ENCODE results near the gene CRBN.

Gene CRBN

DNA sequence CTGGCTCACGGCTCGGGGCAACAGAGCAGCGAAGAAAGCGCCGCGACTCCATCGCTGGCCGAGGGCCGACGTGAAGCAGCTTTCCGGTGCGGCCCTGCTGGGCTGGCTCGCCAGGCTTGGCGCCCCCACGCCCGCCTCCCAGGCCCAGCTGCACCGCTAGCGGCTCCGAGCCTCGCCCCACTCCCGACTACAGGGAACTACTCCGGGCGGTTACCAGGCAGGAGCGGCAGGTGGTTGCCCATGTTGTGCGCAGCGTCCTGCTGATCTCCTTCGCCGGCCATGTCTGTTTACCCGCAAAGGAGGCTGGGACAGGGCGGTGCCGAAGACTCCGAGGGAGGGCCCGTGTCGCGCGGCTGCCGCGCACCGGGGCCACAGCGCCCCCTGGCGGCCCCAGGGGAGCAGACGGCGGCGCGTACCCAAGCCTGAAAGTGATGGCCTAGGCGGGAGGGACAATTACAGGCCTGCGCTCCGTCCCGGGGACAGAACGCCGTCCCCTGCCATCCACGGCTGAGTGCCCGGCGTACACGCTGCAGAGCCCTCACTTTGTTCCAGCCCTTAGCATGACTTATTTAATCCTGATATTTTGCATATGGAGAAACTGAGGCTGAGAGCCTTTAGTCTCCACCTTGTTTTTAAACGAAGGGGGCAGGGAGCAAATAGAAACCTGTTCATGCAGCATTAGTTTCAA is at the start of gene CRBN:
Gene CRBN (minus strand): TSS at position 285 of the 688 bp plus-strand sequence. CDS start 4 bp downstream, at position 281.
- DNase-seq: peak; percentile 69

DNA sequence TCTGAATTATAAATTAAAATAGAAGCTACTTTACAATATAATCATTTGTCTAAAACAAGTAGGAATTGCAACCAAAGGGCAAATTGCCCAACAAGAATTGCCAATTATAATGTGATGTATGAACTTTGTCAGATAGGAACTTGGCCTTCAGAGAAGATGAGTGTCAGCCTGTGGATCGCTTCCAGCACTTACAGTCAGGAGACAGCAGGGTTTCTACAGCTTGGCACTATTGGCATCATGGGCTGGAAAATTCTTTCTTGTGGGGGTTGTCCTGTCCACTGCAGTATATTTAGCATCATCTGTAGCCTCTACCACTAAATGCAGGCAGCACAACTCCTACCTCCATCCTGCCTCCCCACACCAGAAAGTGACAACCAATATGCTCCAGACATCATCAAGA is 48.1 kb upstream of the CRBN start:
- no peak for DNase-seq

DNA sequence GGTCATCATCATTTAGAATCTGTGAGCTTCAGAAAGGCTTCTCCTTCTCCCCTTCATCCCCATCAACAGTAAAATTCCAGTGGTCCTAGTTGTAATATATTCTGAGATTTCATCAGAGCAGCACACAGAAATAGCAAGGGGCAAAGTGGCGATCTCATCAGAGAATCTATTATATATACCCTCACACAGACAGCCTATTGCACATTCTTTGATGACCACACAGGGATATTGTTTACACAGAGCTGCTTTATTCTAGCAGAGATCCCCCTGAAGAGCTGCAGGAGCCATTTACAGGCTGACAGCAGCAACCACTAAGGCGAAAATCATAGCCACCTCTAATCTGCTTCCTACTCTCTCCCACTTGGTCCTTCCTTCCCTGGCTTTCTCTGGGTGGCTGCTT is 42.0 kb upstream of the CRBN start:
- no peak for DNase-seq

DNA sequence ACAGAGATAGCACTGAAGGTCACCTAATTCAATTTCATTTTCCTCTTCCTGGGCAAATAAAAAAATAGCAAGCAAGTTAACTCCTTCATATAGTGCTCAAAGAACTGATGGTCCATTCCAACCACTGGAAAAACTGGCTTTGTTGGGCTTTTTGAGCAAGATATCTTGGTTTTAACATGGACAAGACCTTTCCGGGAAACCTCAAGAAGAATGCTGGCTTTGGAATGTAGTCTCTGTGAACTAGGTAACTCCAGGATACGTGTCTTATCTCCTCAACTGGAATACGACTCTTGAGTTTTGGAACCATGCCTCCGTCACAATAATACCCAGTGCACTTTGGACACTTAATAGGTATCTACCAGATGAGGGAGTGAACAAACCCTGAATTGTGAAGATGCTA is 36.9 kb upstream of the CRBN start:
- DNase-seq: no peak

DNA sequence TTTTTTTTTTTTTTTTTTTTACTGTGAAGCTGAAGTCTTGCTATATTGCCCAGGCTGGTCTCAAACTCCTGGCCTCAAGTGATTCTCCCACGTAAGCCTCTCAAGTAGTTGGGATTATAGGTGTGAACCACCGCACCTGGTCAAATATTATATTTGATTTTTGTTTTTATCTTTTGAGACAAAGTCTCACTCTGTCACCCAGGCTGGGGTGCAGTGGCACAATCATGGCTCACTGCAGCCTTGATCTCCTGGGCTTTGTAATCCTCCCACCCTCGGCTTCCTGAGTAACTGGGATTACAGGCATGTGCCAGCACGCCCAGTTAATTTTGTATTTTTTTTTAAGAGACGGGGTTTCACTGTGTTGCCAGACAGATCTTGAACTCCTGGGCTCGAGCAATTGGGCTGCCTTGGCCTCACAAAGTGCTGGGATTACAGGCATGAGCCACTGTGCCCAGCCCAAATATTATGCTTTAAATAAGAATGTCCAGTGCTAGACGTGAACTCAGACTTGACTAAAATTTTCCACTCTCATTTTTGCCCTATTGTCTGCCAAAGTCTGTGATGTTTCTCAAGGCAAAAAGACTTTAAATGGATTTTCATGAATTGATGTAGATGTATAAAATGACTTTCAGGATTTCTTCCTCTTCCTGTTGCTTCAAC is 33.4 kb upstream of the CRBN start:
- no peak for DNase-seq

DNA sequence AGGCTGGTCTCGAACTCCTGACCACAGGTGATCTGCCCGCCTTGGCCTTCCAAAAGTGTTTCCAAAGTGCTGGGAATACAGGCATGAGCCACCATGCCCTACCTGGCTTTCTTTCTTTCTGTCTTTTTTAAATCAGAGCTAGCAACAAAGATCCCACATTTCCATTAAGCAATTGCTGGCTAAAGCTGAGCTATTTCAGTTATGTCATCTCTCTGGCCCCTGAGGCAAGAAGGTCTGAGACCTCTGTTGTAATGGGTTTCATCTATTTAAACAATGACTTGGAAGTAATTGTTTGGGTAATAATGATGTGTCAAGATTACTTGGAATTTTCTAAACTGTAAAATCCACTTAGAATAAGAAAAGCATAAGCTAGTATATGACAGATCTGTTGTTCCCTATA is 30.2 kb upstream of the CRBN start:
- no peak for DNase-seq

DNA sequence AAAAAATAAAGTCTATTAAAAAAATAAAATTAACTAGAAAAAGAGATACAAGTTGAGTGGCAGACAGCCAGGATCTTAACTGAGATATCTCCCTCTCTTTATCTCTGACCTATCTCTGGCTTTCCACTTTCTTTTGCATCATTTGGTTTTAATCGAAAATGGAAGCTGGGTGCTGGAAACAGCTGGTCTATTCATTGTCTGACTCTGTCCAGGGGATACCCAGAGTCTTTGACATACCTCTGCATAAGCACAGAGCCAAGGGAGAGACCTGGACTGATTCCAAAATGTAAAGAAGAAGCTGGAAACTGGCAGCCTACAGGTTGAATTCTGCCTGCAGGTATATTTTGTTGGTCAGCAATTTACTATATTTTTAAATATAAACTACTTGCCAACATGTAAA is 29.6 kb upstream of the CRBN start:
- DNase-seq: no peak

DNA sequence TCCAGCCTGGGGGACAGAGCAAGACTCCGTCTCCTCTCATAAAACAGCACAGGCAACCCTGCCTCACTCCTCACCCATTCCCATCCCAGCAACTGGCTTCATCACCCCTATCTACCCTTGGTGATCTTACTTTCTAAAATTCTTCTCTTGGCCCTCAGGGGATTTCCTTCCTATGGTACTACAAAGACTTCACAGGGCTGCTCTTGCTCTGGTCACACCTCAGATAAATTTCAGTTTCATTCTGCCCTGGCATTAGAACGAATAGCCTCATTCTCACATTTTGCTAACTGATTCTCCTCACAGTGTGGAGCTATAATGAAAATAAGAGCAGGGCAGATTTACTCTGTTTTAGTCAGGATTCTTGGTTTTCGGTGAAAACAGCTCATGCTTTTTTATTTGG is 22.1 kb upstream of the CRBN start:
- no peak for DNase-seq

DNA sequence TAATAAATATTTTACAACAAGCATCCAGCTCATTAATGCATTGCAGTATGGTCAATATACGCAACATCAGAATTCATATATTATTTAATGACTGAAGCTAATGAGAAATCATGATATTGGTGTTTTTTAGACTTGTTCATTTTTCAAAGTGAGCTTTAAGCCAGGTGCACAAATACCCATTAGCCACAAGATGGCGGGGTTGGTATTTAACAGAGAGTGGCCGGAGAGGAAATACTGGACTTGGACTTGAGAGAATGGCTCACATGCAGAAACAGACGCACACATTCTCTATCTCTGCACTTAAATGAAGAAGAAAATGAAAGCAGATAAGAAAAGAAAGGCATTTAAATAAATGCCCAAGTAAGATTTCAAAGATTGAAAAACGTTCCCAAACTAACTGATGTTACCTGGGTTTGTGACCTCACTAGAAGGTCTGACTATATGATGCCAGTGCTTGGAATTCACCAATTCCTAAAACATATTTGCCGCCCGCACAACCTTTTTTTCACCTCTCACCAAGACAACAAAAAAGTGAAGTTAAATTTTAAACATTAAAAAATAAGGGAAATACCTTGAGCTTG is 21.2 kb upstream of the CRBN start:
- peak; percentile 43 for DNase-seq

DNA sequence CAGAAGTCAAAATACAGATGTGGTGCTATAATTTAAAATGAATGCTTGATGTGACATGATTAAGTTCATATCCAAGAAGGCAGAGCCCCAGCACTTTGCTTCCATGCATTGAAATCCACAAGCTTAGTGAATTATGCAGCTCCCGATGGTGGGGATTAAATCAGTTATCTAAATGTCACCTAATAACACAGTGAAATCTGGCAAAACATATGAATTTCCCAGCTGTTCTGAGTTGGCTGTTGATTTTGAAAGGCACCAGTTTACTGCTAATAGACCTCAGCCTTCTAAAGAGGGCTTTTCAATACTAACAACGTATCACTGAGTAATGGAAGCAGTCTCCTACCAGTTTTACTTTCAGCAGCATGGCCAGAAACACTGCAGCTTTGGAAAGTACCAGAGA is 19.8 kb upstream of the CRBN start:
- no peak for DNase-seq

DNA sequence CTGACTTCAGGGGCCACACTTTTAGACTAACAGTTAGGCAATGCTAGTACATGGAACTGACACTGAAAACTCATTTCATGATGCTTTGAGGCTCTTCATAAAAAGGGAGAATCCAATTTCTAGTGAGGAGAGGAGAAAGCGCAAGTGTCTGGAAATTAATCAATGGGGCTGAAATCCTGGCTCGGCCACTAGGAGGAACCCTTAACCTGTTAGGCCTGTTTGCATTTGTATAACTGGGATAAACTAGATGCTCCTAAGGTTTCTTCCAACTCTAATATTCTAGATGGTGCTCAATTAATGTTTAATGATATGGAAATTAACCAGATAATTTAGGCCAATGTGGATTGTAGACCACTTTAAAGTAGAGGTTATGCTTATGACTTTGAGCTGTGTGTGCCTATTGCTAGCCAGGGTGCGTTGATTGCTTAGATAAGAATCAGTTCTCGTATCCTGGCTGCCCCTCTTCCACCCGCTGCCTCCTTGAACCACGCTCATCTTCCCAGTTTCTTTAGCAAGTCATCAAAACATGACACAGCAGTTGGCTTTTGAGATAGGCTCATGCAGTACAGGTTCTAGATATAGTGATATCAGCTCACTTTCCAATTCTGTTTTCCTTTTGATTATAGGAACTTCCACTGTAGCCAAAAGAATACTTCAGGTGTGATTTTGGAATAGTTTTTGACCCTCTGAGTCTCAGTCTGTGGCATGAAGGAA is 16.8 kb upstream of the CRBN start:
- DNase-seq: no peak

DNA sequence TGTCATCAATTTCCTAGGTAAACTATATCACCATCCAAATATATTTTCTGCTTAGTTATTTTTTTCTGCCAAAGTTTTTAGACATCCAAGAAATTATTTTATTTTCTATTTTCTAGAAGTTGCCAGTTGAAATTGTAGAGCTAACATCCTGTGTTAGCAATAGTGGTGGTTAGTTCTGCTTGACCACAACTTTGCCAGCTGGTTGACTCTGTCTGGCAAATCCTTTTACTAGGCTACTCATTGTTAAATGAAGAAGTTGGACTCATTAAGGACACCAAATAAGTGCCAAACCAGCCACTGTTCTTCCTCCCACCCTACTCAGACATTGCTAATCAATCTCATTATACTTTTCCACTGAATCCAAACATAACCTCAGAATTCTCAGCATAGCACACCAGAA is 15.4 kb upstream of the CRBN start:
- DNase-seq: no peak

DNA sequence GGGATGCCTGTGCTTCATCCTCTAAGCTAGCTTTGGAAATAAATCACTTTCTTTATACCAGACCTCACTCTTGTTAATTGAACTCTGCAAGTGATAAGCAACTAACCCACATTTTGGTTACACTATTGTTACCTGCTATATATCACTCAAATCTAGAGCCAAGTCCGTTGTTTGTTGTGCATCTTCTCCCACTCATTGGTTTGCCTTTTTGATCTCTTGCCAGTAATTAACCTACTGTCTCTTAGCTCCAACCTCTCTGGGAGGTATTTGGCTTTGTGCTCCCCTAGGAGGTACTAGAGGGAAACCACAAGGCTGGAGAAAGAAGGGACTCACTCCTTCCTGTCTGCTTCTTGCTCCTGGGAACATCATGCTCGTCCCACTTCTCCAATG is 12.8 kb upstream of the CRBN start:
- DNase-seq: no peak

DNA sequence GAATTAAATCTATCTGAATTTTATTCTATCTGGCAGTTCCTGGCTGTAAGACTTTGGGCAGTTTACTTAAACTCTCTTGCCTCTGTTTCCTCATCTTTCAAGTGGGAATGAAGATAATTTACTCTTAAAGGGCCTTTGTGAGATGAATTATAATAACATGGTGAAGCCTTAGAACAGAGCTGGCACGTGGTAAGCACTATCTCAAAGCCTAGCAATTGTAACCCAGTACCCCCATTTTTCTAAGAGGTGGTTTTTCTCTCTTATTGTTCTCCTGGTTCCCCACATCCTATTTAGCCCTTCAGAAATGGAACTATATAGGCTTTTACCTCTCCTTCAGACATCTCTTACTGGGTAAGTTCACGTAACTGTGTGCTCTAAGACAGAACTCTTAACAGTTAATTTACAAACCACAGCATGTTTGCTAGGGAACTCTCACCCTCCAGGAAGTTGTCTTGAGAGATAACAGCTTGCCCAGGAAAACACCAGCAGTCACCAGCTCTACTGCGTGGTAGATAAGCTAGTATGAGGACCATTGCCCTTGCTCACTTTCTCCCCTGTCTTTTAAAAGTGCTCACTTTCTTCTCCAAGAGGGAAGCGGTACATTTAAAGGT is 12.3 kb upstream of the CRBN start:
- no peak for DNase-seq

DNA sequence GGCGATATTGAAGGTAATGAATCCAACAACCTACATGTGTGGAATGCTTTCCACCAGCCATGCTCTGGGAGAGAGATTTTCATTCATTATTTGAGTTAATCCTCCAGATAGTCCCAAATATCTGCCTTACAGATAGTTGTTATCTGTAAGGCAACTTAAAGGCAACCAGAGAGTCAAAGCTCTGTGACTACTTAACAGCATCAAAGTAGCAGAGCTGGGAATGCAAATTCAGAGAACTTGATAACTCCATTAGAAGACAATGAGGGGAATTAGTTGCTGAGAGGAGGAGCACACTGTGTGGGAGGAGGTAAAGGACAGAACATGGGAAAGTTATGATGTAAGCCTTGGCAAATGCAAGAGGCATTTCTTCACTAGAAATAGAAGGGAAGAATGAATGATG is 10.5 kb upstream of the CRBN start:
- DNase-seq: no peak

DNA sequence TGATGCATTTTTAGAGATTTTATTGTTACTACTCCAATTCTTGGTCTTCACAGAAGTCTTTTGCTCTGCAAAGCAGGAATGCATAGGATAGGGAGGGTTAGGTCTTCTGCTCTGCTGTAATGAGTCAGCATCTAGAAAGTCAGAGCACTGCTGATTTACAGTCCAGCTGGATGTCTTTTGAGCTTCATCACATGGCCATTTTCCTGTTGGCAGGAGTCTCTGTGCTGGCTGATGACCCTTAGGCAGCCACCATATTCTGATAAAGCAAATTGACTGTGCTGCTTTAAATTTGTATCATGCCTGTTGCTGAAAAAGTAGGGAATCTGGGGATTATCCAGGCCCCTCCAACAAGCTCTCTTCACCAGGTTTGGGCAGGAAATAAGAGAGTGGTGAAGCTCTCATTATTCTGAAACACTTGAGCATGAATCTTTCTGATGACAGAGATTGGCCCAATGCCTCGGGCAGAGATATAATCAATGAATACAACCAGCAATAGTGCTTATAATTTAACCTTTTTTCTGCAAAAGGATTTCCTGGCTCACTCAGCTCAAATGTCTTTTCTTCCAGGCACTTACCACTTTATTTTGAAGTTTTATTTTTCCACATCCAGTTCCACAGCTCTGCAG is 9.7 kb upstream of the CRBN start:
- DNase-seq: no peak

DNA sequence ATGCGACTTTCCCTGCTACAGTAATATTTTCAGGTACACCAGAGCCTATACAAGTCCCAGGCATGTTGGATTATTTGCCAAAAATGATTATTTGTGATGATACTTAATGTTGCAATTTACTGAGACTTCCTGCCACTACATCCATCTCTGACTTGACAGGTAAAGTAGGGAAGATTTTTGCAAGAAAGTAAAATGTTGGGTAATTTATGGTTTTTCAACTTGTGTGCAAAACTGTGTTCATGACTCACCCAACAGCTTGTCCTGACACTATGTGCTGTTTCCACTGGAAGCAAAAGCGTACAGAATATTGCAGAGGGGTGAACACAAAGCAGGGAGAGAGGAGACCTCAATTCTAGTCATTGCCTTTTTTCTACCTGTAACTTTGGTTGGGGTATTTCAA is 5.4 kb upstream of the CRBN start:
- DNase-seq: no peak

DNA sequence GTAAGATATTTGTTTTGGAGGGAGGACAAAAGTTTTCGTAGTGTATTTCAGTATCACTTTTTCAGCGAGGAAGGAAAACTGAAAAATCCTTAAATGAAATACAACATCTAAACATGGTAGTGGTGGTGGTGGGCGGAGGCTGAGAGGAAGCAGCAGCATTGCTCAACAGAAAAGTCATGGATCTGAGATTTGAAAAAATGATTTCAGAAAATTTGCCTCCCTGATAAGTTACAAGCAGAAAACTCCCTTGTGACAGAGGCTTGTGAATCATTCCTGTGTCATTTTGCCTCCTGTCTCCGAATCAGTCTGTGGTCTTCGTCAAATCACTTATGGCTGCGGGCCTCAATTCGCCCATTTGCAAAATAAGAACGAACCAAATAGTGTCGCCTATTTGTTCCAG is 965 bp upstream of the CRBN start:
- no peak for DNase-seq

DNA sequence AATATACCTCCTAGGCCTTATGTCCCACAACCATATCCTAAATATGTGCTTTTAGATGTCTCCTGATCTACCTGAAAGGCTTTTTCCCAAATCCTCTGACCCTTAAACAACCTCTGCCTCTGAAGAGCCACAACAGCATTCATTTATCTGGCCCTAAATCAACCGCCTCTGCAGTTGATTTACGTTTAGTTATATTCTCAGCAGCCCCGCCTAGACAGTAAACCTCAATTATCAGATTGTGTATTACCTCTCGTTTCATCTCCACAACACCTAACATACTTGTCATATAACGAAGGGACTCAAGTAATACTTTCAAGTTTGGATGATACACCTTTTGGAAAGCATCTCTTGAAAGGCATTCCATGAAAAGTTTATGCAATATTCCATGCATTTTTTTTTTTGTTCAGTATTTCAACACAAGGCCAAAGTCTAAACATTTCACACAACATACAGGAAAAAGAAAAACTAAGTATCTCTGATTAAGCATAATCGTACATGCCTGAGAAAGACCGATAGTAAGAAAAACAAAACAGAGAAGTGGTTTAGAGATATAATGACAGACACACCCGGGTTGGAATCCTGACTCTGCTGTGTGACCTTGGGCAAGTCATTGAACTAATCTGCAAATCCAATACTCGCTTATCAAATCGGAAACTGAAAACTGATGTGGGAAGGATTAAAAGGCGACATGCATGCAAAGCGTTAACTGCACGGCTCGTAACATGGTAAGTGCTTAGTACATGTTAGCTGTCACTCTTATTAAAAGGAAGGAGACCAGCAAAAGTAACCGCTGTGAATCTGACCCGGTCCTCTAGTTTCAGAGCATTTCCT is 778 bp downstream of the CRBN start:
- DNase-seq: no peak

DNA sequence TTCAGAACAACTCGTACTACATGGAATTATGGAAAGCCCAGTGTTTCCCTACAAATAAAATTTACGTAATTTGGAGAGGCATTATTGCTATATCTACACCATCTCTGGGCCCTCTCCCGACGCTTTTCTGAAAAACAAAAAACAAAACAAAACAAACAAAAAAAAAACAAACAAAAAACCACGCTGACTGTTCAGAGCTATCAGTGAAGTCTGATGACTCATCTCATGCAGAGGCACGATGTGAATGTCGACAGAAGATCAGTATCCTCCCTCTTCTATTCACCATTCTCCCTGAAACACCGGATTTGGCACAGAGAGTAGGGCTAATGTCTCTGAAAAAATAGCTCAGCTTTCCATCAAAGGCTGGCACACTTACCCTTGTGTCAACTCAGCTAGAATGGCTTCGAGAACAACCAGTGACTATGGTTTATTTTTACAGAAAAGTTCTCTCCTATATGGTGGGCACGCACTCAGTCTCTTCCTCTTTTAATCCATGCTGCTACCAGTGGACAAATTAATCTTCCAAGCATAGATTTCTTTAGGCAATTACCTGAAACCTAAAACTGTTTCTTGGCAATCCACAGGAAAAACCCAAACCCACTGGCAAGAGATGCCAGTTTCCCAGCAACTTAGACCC is 1.5 kb downstream of the CRBN start:
- no peak for DNase-seq

DNA sequence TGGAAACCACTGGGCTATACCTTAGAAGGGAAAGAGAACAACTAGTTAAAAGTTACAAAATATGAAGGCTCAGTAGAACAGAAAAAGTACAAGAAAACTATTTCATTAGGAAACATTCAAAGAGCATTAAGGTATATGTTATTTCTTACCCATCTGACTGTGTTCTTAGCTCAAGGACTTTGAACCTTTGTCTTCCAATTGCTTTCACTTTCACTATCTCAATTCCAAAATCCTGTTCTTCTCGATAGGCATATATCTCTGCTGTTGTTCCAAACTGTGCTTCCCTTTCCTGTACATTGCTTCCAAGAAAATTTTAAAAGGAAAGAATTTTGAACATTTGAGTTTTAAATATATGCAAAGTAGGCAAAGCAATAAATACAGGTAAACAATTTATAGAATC is 6.9 kb downstream of the CRBN start:
- no peak for DNase-seq

DNA sequence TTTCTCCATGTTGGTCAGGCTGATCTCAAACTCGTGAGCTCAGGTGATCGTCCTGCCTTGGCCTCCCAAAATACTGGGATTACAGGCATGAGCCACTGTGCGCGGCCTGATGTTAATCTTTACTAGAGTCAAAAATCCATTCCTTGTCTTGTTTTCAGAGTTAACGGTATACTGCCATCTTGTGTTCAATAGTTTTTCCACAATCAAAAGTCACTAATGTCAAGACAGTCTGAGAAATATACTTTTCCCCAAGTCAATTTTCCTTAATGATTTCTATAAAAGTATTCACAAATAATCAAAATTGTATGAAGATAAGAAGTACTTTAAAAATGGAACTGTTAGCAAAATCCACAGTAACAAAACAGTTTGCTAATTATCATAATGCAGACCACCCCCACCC is 8.5 kb downstream of the CRBN start:
- no peak for DNase-seq

Measured in NCI-H2029 treated with DMSO at 0.1 percent for 48 hours (cell line).